Ureter (tissue), 1 donor: ENCODE results near the gene TRIM3. TPM values are rescaled to one million over a fixed set of nuclear protein-coding genes. Genes with fewer than 3 reads are reported as not detected.
A peak's percentile ranks its signal among the peaks of the same experiment; 100 is the strongest.
"Not testable (repeated sequence)": the region's sequence is repeated elsewhere in the genome, so short reads cannot be mapped to it uniquely, and the experiment has no call there.

Source experiments
- DNase-seq: peaks from one replicate; pipeline ENCODE4 v3.0.0-alpha.2; 2020; ENCODE audit warnings: low spot score
- total RNA-seq: library from RNA; stranded (reverse); gene quantifications from one replicate; pipeline ENCODE4 v1.2.4, GENCODE V29; 2023
- donor health status: DM: yes; HTN: yes; CAD: no.

Gene TRIM3
- total RNA-seq, result 21.1 TPM

DNA sequence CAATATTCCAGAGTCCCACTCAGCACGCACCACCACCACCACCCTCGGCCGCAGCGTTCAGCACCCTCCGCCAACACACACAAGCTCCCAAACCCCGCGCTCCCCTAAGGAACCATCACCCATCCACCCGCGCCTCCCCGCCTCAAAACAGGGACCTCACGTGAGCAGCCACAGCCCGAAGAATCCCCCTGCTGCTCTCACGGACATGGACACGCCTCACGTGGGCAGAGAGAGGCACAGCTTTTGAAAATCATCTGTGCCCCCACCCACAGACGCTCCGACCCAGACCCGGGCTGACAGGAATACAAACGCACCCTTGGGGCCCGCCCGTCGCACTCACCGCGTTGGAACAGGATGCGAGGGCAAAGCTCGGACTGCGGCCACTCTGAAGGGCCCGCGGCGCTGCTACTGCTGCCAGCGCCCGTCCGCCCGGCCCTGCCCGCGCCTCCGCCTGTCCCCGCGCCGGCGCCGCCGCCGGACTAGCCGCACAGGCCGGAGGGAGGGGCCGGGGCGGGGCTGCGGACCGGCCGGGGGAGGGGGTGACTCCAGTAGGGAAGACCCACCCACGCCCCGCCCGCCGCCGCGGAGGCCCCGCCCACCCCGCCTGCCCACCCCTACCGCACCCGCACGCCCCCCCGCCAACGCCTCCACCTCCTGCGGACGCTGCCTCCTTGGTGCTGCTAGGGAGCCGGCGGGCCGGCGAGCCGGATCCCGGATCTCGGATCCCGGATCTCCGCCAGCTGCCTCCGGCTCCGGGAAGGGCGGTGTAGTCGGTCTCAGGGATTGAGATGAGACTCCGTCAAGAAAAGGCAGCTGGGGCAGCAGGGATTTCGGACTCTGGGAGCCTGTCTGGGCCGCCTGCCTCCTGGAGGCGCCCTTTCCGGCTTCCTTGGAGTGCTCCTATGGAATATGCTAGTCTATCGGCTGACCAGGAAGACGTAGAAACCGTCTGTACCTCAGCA lies at the start of gene TRIM3:
Gene TRIM3, minus strand, starts transcription at position 491 of the 962 bp plus-strand sequence. CDS start 8,246 bp downstream, outside the sequence.
- peak; percentile 94 for DNase-seq

GRCh38 chr11:6523253-6523652 lies 49.5 kb upstream of the TRIM3 start:
- no peak for DNase-seq

- DNase-seq, result not testable (repeated sequence)
These were observed 48.2 kb upstream of the TRIM3 start for GRCh38 chr11:6521946-6522345.

DNA sequence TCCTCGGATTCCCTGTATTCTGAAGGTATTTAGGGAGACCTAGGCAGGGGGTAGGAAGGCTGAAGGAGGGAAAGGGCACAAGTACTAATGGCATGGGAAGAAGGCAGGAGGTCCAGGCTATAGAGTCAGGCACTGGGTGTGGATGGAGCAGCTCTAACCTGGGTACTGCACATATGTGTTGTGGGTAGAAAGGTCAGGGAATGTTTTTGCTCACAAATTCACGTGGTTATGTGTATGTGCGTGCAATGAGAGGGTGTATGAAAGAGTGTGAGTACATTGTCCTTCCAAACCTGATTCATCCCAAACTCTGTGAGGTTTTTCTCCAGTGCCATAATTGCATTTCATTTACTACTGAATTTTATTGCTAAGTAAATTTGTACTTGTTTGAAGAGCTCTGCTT lies 46.5 kb upstream of the TRIM3 start:
- no peak for DNase-seq

DNA sequence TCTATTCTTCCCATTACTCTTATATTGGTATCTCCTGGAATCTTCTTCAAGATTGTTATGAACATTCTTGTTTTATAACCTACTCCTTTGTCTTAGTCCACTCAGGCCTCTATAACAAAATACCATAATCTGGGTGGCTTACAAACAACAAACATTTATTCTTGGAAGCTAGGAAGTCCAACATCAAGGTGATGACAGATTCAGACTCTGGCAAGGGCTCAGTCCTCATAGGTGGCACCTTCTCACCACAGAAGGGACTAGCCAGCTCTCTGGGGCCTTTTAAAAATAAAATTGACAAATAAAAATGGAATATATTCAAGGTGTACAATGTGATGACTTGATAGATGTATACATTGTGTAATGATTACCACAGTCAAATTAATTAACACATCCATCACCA lies 43.1 kb upstream of the TRIM3 start:
- no peak for DNase-seq

DNA sequence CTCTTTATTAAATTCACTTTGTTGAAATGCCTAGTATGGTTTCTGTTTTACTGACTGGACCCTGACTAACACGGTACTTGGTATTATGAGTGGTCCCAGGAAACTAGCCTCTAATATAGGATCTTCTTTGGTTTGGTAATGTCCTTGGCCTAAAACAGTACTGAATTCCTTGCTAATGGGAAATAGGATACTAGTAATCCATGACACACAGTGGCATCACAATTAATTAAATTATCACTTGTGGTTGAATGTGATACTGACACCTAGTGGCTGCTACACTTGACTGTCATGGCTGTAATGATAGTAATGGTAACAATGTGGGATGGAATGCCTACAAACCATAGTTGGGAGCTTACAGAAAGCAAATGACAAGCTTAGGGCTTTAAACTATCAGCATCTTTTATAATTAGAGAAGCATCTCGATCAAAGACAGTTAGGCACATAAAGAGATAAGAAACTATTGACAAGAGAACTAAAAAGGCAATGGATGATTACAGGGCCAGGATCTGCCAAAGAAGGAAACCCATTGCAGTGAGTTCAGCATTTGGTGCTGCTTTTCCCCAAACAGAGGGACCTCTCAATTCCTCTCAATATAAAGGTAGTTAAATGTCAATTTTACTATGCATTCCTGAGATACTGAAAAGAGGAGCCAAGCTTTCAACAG lies 32.0 kb upstream of the TRIM3 start:
- no peak for DNase-seq

DNA sequence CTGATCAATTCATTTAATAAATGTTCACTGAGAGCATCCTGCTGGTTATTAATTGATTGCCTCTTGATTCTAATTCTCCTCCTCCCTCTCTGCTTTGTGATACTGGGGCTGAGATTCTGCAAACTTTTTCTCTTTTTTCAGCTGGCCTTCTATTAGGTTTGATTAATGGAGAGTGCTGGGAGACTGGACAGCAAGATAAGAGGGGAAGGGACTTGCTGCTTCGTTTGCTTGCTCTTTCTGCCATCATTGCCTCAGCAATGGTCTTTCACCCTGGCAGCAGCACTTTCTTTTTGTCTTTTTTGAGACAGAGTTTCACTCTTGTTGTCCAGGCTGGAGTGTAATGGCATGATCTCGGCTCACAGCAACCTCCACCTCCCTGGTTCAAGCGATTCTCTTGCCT lies 30.4 kb upstream of the TRIM3 start:
- no peak for DNase-seq

DNA sequence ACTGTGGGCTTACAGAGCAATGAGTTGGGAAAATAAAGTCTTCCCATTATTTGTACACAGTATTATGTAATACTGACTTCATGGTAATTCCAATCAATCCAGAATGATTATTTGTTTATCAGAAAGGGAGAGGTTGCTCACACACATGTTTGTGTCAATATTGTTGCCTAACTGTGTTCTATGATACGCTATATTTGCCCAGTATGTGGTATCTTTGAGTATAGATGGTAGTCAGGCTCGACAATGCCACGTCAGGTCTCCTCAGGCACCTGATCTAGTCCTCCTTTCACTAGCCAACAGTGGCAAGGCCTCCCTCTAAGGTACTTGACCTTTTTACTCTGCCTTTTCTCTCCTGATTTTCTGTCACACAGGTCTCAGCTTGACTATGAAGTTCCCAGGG lies 28.6 kb upstream of the TRIM3 start:
- no peak for DNase-seq

- DNase-seq, result no peak
These were observed 24.8 kb upstream of the TRIM3 start for GRCh38 chr11:6498544-6498943.

GRCh38 chr11:6498121-6498520 lies 24.4 kb upstream of the TRIM3 start:
- no peak for DNase-seq

GRCh38 chr11:6497069-6497839 lies 23.5 kb upstream of the TRIM3 start, which contains the start of gene DNHD1:
Gene DNHD1 (plus strand): TSS chr11:6497280. CDS start chr11:6498216, 936 bp downstream.
- DNase-seq, result no peak

DNA sequence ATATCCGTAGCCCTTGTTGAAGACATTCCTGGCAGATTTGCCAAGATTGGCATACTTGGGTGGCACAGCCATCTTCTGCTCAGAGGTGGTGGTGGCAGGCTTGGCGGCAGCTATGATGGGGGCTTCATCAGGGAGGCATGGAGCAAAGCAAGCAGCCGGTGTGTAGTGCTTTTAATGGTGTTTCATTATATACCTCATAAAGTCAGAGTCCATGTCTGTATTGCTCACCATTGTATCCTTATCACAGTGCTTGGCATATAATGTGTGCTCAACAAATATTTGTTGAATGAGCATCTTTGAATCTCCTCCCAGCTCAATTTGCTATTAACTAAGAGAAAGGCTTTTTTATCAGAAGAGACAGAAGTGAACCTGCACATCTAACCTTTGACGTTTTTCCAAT lies 15.6 kb upstream of the TRIM3 start:
- DNase-seq, result no peak

DNA sequence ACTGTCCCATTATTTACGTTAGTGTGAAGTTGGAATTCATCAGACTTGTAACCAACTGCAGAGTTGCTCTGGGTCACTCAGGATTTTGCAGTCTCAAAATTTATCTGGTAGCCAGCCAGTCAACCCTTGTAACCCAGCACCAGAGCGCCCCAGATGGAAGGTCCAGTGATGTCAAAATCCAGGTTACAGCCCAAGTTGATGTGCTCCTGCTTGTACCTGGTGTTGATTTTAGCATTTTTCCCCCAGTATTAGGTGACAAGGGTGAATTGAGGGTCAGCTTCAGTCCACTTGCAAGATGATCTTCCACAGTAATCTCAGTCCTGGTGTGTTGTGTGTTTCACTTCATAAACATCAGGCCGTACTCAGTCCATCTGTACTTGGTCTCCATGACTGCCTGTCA lies 15.1 kb upstream of the TRIM3 start:
- no peak for DNase-seq

- no peak for DNase-seq
These were observed 14.6 kb upstream of the TRIM3 start for GRCh38 chr11:6488342-6488741.

- no peak for DNase-seq
These were observed 13.2 kb upstream of the TRIM3 start for GRCh38 chr11:6486938-6487337.

DNA sequence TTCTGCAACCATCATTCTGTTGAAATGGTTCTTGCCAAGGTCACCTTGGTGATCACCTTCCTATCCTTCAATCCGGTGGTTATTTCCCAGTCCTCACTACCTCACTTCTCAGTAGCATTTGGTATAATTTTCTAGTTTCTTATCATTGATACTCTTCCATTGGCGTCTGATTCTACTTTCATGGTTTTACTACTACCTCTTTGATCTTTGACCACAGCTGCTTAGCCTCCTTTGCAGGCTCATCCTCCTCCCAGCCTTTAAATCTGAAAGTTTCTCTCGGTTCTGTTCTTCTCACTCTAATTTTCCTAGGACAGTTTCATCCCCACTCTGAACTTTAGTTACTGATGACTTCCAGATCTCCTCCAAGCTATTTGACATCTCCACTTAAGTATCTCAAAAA lies 12.5 kb upstream of the TRIM3 start:
- DNase-seq, result no peak

- no peak for DNase-seq
These were observed 11.9 kb upstream of the TRIM3 start for GRCh38 chr11:6485661-6486060.

GRCh38 chr11:6483015-6483414 lies 9.3 kb upstream of the TRIM3 start:
- DNase-seq, result no peak

DNA sequence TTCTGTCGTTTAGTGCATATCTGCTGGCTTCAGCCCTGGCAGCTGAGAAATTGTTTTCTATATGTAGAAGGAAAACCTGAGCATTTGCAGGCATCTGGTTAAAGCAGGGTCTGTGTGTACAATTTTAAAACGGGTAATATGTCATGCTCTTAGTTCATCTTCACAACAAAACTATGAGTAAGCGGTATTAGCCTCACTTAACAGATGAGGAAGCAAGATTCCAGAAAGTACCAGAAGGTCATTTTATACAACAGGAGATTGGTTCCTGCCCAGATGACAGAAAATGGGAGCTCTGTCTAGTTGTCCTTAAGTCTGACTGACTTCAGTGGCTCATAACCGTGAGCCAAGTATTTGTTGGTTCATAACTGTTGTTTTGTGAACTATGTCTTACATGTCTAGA lies 8.7 kb upstream of the TRIM3 start:
- DNase-seq, result no peak

- no peak for DNase-seq
These were observed 8.2 kb upstream of the TRIM3 start for GRCh38 chr11:6481924-6482275.

DNA sequence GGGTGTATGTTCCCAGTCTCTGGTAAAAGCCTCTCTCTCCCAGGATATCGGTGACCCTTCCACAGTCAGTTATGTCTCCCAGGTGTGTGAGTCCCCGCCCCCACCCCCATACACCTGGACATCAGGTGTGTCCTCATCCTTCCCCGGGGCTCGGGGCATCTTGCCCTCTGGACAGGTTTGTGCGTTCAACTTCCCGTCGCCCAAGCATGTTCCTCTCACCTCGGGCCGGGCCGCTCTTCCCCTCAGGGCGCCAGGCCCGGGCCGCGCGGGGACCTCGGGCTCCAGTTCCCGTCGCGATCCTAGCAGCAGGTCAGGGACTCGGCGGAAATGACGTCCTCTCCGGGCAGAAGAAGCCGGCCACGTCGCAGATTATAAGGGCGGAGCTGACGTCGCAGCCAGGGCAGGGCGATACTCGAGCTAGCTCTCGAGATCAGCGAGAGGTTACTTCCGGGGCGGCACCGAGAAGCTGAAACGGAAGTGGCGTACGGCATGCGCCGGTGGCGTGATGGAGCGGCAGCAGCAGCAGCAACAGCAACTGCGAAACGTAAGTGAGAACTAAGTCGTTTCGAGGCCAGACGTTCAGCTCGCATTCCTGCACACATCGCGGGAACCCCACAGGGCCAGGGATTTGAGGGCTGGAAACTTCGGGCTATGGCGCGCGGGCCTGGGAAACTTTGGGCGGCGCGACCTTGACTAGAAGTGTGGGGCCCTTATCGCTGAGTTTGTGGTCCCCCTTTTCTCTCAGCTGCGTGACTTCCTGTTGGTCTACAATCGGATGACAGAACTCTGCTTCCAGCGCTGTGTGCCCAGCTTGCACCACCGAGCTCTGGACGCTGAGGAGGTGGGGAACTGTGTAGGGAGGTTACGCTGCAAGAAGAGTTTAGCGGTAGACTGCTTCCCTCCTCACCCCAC lies 7.5 kb upstream of the TRIM3 start, which contains the start of the genes ARFIP2 and TIMM10B:
Gene ARFIP2, minus strand, starts transcription at position 320 of the 912 bp plus-strand sequence. CDS start 910 bp downstream, outside the sequence.
Gene TIMM10B, plus strand, starts transcription at position 490 of the 912 bp plus-strand sequence. Its CDS starts 16 bp downstream, at position 506.
- DNase-seq, result peak; percentile 98
